ENCODE results near the gene DISC1. TPM values are rescaled to one million over a fixed set of nuclear protein-coding genes. Genes with fewer than 3 reads are reported as not detected.

DISC1 gene
- total and polyA plus RNA-seq, 2 donors (not counting 3 experiments of a cell fraction or from before 2014, with no cell fraction given): 3.3 to 14.7 TPM

GRCh38 chr1:231643071-231643934 lies 16.7 kb downstream of the DISC1 start:
- TF ChIP-seq GATA2 (IDR thresholded peaks at IDR 0.05; ENCODE audit: insufficient read depth, insufficient read length, low read depth, low read length) (no peak), EZH2 (IDR thresholded peaks at IDR 0.05; ENCODE audit: borderline replicate concordance, low read depth, low read length, severe bottlenecking) (no peak), POLR2A (IDR thresholded peaks at IDR 0.05; ENCODE audit: low read depth, low read length) (no peak), MAX (IDR thresholded peaks at IDR 0.05; ENCODE audit: insufficient read depth, insufficient read length) (no peak), CTCF (IDR thresholded peaks at IDR 0.05; ENCODE audit: extremely low read depth in 1 of 2, insufficient read depth in 1 of 2, low read depth in 1 of 2, low read length in 2 of 2) (no peak), POLR2AphosphoS5 (IDR thresholded peaks at IDR 0.05; ENCODE audit: insufficient read depth, low read depth, low read length) (no peak), JUN (IDR thresholded peaks at IDR 0.05; ENCODE audit: borderline replicate concordance, insufficient read depth, insufficient read length, low read depth) (no peak), MYC (IDR thresholded peaks at IDR 0.05; ENCODE audit: low read depth, low read length) (no peak), FOS (IDR thresholded peaks at IDR 0.05; ENCODE audit: borderline replicate concordance, insufficient read depth, low read length) (no peak)
- no peaks in the 10 kb centered on the region for H3K9me1 ChIP-seq (replicated peaks; ENCODE audit: control insufficient read depth, extremely low read depth, insufficient read depth, low read length)
- H3K4me2 ChIP-seq (ENCODE audit: insufficient read depth, low read length): no peak overlapping the region
- POLR2A ChIA-PET: no interaction called here
- no peaks in the 10 kb centered on the region for H3K4me1 ChIP-seq (ENCODE audit: control insufficient read depth, extremely low read depth, insufficient read depth, low read length)
- no peak overlapping the region for H2AFZ ChIP-seq (ENCODE audit: low read depth, low read length)
- no peaks in the 10 kb centered on the region for H3K9me3 ChIP-seq (replicated peaks; ENCODE audit: control insufficient read depth, insufficient read depth, low read length)
- CTCF ChIA-PET: interaction anchor here (0.7 to 1.6 kb wide), 3 partner anchors 12 to 39 kb away, joined by 3 to 4 read pairs (median 4); no protein-coding TSS in a partner anchor
- intact Hi-C loops (cut with micrococcal nuclease) (no loop called here), dilution Hi-C loops (cut with MboI; ENCODE audit: extremely low pct_ligation_motif_present, low sequenced_read_pairs) (no loop called here)
- peaks cover 0 to 2% of the 10 kb centered on the region in 2 experiments for H3K36me3 ChIP-seq (ENCODE audit: control insufficient read depth in 2 of 2, extremely low read depth in 1 of 2, insufficient read depth in 2 of 2, low read length in 2 of 2)
- H3K79me2 ChIP-seq (ENCODE audit: control insufficient read depth, insufficient read depth, low read length): no peaks in the 10 kb centered on the region
- no peak overlapping the region for H3K9ac ChIP-seq (replicated peaks; ENCODE audit: extremely low read depth, insufficient read depth, low read length)
- BruUV-seq (replicated peaks): no TSS peak
- FAIRE-seq (no peak), DNase-seq (ENCODE audit: low read depth, low spot score) (no peak)
- no peak overlapping the region for H3K27ac ChIP-seq (ENCODE audit: insufficient read depth, low read depth, low read length)
- H4K20me1 ChIP-seq (replicated peaks; ENCODE audit: control insufficient read depth, extremely low read depth, insufficient read depth, low read length): peaks cover 3% of the 10 kb centered on the region
- no peaks in the 10 kb centered on the region for H3K27me3 ChIP-seq (ENCODE audit: control insufficient read depth in 2 of 2, insufficient read depth in 2 of 2, low read length in 2 of 2)
- no peak overlapping the region for H3K4me3 ChIP-seq (replicated peaks in 1 of 3; ENCODE audit: insufficient read depth in 1 of 3, low read depth in 1 of 3, low read length in 3 of 3)
